Measurements from ENCODE around the gene NAT8L. TPM values are rescaled to one million over a fixed set of nuclear protein-coding genes. Genes with fewer than 3 reads are reported as not detected.

NAT8L gene
- total RNA-seq, 1 donor from 2014 or later = 9.4 TPM

GRCh38 chr4:2058264-2059045 is 672 bp upstream of the NAT8L start:
- Histone ChIP-seq H3K36me3 (ENCODE audit: control insufficient read depth, insufficient read depth, low read length) (no peaks in the 10 kb centered on the region), H3K4me3 (ENCODE audit: low read depth, low read length) (peak overlapping the region; percentile 43), H3K27me3 (ENCODE audit: control insufficient read depth, insufficient read depth, low read length) (peaks cover 34% of the 10 kb centered on the region)
- TF ChIP-seq, protein P1, sequence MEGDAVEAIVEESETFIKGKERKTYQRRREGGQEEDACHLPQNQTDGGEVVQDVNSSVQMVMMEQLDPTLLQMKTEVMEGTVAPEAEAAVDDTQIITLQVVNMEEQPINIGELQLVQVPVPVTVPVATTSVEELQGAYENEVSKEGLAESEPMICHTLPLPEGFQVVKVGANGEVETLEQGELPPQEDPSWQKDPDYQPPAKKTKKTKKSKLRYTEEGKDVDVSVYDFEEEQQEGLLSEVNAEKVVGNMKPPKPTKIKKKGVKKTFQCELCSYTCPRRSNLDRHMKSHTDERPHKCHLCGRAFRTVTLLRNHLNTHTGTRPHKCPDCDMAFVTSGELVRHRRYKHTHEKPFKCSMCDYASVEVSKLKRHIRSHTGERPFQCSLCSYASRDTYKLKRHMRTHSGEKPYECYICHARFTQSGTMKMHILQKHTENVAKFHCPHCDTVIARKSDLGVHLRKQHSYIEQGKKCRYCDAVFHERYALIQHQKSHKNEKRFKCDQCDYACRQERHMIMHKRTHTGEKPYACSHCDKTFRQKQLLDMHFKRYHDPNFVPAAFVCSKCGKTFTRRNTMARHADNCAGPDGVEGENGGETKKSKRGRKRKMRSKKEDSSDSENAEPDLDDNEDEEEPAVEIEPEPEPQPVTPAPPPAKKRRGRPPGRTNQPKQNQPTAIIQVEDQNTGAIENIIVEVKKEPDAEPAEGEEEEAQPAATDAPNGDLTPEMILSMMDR (IDR thresholded peaks at IDR 0.05; ENCODE audit: insufficient read depth, low read length, poor library complexity, severe bottlenecking) = no peak
- DNase-seq (ENCODE audit: low read depth) = no peak

DNA sequence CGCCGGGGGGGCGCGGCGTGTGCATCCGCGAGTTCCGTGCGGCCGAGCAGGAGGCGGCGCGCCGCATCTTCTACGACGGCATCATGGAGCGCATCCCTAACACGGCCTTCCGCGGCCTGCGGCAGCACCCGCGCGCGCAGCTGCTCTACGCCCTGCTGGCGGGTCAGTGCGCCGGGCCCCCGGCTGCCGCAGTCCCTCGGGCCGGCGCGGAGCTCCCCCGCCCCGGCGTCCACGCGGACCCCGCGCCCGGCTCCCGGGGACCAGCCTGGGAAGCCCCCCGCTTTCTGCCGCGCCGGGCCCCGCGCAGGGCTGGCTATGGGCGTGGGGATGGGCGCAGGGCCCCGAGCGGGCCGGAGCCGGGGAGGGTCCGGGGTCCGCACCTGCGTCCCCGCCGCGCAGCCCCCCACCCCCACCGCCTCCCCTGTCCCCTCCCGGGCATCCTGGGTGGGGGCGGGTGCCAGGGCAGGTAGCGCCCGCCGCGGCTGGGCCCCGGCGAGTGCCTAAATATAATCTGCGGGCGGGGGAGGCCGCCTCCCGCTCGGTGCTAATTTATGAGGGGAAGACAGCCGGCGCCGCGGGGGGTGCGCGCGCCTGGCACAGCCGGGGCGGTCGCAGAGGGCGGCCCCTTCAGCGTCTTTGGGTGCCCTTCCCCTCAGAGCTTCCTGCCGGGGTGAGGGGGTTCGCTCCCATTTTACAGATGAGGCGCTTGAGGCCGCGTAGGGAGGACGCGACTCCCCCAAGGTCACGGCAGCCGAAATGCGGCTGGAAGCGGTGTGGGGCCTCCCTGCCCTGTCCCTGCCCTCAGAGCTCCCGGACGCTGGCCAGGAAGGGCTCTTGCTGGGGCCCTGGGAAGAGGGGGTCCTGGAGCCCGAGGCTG is 837 bp downstream of the NAT8L start:
- peaks cover 34% of the 10 kb centered on the region for H3K27me3 ChIP-seq (ENCODE audit: control insufficient read depth, insufficient read depth, low read length)
- no peak for DNase-seq (ENCODE audit: low read depth)

GRCh38 chr4:2060611-2061185 is 1.6 kb downstream of the NAT8L start:
- Histone ChIP-seq H3K4me3 (ENCODE audit: low read depth, low read length) (peak overlapping the region; percentile 5), H3K36me3 (ENCODE audit: control insufficient read depth, insufficient read depth, low read length) (no peaks in the 10 kb centered on the region), H3K27me3 (ENCODE audit: control insufficient read depth, insufficient read depth, low read length) (peaks cover 34% of the 10 kb centered on the region)
- no peak for DNase-seq (ENCODE audit: low read depth)
- TF ChIP-seq, protein P1 (IDR thresholded peaks at IDR 0.05; ENCODE audit: insufficient read depth, low read length, poor library complexity, severe bottlenecking) = no peak

More for the DNA sequence above, 837 bp downstream of the NAT8L start:
- no peaks in the 10 kb centered on the region for H3K36me3 ChIP-seq (ENCODE audit: control insufficient read depth, insufficient read depth, low read length)
- TF ChIP-seq, protein P1 (IDR thresholded peaks at IDR 0.05; ENCODE audit: insufficient read depth, low read length, poor library complexity, severe bottlenecking) = no peak
- peak overlapping the region; percentile 43 for H3K4me3 ChIP-seq (ENCODE audit: low read depth, low read length)

GRCh38 chr4:2061186-2062131 is 2.3 kb downstream of the NAT8L start:
- Histone ChIP-seq H3K36me3 (ENCODE audit: control insufficient read depth, insufficient read depth, low read length) (no peaks in the 10 kb centered on the region), H3K27me3 (ENCODE audit: control insufficient read depth, insufficient read depth, low read length) (peaks cover 34% of the 10 kb centered on the region), H3K4me3 (ENCODE audit: low read depth, low read length) (peak overlapping the region; percentile 5)
- TF ChIP-seq, protein P1 (IDR thresholded peaks at IDR 0.05; ENCODE audit: insufficient read depth, low read length, poor library complexity, severe bottlenecking) = no peak
- no peak for DNase-seq (ENCODE audit: low read depth)

- DNase-seq (ENCODE audit: low read depth) = no peak
- H3K27me3 ChIP-seq (ENCODE audit: control insufficient read depth, insufficient read depth, low read length) = peaks cover 33% of the 10 kb centered on the region
These were observed 3.2 kb downstream of the NAT8L start for GRCh38 chr4:2062168-2062807.

More at GRCh38 chr4:2062168-2062807, 3.2 kb downstream of the NAT8L start:
- H3K36me3 ChIP-seq (ENCODE audit: control insufficient read depth, insufficient read depth, low read length) = no peaks in the 10 kb centered on the region
- TF ChIP-seq, protein P1 (IDR thresholded peaks at IDR 0.05; ENCODE audit: insufficient read depth, low read length, poor library complexity, severe bottlenecking) = no peak
- H3K4me3 ChIP-seq (ENCODE audit: low read depth, low read length) = no peak overlapping the region

All from kidney epithelial cell (primary cell).